ENCODE data around the gene ZNF629. TPM values are rescaled to one million over a fixed set of nuclear protein-coding genes. Genes with fewer than 3 reads are reported as not detected.
A peak's percentile ranks its signal among the peaks of the same experiment; 100 is the strongest.

Gene ZNF629
- total and polyA plus RNA-seq, 3 donors from 2014 or later: 11.2 to 21.9 (median 19.4) TPM

GRCh38 chr16:30774367-30775130 lies 12.5 kb downstream of the ZNF629 start:
- intact Hi-C loops (cut with DNase I; ENCODE audit: low total_unique reads): no loop called here
- peak overlapping the region; percentile 67 to 69 for H3K4me3 ChIP-seq
- peaks cover 13% of the 10 kb centered on the region for H3K4me1 ChIP-seq
- TF ChIP-seq, protein P1, sequence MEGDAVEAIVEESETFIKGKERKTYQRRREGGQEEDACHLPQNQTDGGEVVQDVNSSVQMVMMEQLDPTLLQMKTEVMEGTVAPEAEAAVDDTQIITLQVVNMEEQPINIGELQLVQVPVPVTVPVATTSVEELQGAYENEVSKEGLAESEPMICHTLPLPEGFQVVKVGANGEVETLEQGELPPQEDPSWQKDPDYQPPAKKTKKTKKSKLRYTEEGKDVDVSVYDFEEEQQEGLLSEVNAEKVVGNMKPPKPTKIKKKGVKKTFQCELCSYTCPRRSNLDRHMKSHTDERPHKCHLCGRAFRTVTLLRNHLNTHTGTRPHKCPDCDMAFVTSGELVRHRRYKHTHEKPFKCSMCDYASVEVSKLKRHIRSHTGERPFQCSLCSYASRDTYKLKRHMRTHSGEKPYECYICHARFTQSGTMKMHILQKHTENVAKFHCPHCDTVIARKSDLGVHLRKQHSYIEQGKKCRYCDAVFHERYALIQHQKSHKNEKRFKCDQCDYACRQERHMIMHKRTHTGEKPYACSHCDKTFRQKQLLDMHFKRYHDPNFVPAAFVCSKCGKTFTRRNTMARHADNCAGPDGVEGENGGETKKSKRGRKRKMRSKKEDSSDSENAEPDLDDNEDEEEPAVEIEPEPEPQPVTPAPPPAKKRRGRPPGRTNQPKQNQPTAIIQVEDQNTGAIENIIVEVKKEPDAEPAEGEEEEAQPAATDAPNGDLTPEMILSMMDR (IDR thresholded peaks at IDR 0.05): no peak
- TF ChIP-seq POLR2A (IDR thresholded peaks at IDR 0.05): no peak
- no peak for DNase-seq
- H3K9me3 ChIP-seq: no peaks in the 10 kb centered on the region
- 54 to 62% methylated on average over 5 to 8 of the region's 8 CpGs for WGBS, 2 donors
- no peaks in the 10 kb centered on the region for H3K27me3 ChIP-seq
- H3K27ac ChIP-seq: peak overlapping the region in 1 of 2 donors; percentile 77
- H3K36me3 ChIP-seq (ENCODE audit: low read depth, missing control alignments): no peaks in the 10 kb centered on the region

GRCh38 chr16:30773826-30774225 lies 13.2 kb downstream of the ZNF629 start:
- 80 to 86% methylated on average over 12 to 14 of the region's 14 CpGs for WGBS, 2 donors

DNA sequence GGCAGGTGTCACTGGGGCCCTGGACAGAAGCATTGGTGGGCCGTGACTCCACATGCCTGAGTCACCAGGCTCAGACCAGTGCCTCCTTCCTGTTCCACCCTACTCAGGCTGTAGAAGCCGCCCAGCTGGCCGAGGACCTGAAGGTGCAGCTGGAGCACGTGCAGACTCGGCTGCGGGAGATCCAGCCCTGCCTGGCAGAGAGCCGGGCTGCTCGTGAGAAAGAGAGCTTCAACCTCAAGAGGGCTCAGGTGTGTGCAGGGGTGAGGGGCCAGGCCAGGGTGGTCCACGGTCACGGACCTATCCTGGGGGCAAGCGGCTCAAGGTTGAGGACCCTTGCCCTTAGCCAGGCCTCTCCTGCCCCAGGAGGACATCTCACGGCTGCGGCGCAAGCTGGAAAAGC lies 15.3 kb downstream of the ZNF629 start:
- no peaks in the 10 kb centered on the region for H3K36me3 ChIP-seq (ENCODE audit: low read depth, missing control alignments)
- no peak for TF ChIP-seq POLR2A (IDR thresholded peaks at IDR 0.05)
- TF ChIP-seq, protein P1 (IDR thresholded peaks at IDR 0.05): no peak

More at GRCh38 chr16:30773826-30774225, 13.2 kb downstream of the ZNF629 start:
- no peak overlapping the region for H3K4me3 ChIP-seq
- H3K27ac ChIP-seq: no peak overlapping the region
- TF ChIP-seq, protein P1 (IDR thresholded peaks at IDR 0.05): no peak
- TF ChIP-seq POLR2A (IDR thresholded peaks at IDR 0.05): no peak
- H3K4me1 ChIP-seq: peaks cover 13% of the 10 kb centered on the region
- no peaks in the 10 kb centered on the region for H3K9me3 ChIP-seq
- no peaks in the 10 kb centered on the region for H3K36me3 ChIP-seq (ENCODE audit: low read depth, missing control alignments)
- DNase-seq: no peak
- intact Hi-C loops (cut with DNase I; ENCODE audit: low total_unique reads): no loop called here
- no peaks in the 10 kb centered on the region for H3K27me3 ChIP-seq

GRCh38 chr16:30769379-30770089 lies 17.5 kb downstream of the ZNF629 start:
- no peak for DNase-seq
- peaks cover 1% of the 10 kb centered on the region for H3K4me1 ChIP-seq
- H3K36me3 ChIP-seq (ENCODE audit: low read depth, missing control alignments): no peaks in the 10 kb centered on the region
- H3K27me3 ChIP-seq: no peaks in the 10 kb centered on the region
- no peak overlapping the region for H3K4me3 ChIP-seq
- intact Hi-C loops (cut with DNase I; ENCODE audit: low total_unique reads): no loop called here
- no peak overlapping the region for H3K27ac ChIP-seq
- WGBS, 2 donors: 89 to 95% methylated on average over 17 of the region's 17 CpGs
- no peak for TF ChIP-seq POLR2A (IDR thresholded peaks at IDR 0.05)
- TF ChIP-seq, protein P1 (IDR thresholded peaks at IDR 0.05): no peak
- H3K9me3 ChIP-seq: no peaks in the 10 kb centered on the region

More for the DNA sequence above, 15.3 kb downstream of the ZNF629 start:
- WGBS, 2 donors: 83 to 90% methylated on average over 14 of the region's 14 CpGs
- H3K4me3 ChIP-seq: no peak overlapping the region
- peaks cover 12% of the 10 kb centered on the region for H3K4me1 ChIP-seq
- no peak overlapping the region for H3K27ac ChIP-seq
- no peaks in the 10 kb centered on the region for H3K27me3 ChIP-seq
- H3K9me3 ChIP-seq: no peaks in the 10 kb centered on the region
- intact Hi-C loops (cut with DNase I; ENCODE audit: low total_unique reads): no loop called here
- DNase-seq: no peak
